ENCODE data around the gene BTBD8.

BTBD8 gene

DNA sequence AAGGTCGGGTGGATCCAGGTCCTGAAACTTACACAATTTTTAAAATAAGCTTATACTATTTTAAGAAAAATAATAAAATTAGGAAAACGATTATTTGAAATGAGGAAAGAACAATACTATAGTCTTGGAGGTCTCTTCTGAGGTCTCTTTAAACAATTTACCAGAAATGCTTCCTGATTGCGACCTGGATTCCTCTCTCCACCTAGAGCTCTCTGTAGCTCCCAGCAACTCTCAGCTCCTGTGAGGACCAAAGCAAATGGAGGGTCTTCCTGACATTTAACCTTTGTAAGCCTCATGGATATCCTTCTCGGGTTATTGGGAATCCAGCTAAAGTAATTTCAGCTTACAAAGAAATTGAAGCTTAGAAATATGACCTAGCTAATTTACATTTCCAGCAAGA, 886 bp downstream of the BTBD8 start:
- H3K36me3 ChIP-seq: no peaks in the 10 kb centered on the region
- H3K4me1 ChIP-seq (ENCODE audit: control insufficient read depth in 1 of 2, insufficient read depth in 1 of 2, low read depth in 1 of 2, low read length in 1 of 2): peaks cover 5 to 12% of the 10 kb centered on the region in 2 experiments
- H3K27me3 ChIP-seq: no peaks in the 10 kb centered on the region
- H3K4me3 ChIP-seq (ENCODE audit: low read depth in 1 of 2, low read length in 1 of 2): peak overlapping the region; percentile 74 to 75
- TF ChIP-seq, protein P1, sequence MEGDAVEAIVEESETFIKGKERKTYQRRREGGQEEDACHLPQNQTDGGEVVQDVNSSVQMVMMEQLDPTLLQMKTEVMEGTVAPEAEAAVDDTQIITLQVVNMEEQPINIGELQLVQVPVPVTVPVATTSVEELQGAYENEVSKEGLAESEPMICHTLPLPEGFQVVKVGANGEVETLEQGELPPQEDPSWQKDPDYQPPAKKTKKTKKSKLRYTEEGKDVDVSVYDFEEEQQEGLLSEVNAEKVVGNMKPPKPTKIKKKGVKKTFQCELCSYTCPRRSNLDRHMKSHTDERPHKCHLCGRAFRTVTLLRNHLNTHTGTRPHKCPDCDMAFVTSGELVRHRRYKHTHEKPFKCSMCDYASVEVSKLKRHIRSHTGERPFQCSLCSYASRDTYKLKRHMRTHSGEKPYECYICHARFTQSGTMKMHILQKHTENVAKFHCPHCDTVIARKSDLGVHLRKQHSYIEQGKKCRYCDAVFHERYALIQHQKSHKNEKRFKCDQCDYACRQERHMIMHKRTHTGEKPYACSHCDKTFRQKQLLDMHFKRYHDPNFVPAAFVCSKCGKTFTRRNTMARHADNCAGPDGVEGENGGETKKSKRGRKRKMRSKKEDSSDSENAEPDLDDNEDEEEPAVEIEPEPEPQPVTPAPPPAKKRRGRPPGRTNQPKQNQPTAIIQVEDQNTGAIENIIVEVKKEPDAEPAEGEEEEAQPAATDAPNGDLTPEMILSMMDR (IDR thresholded peaks at IDR 0.05): no peak
- H3K9me3 ChIP-seq: peaks cover 8% of the 10 kb centered on the region
- no peak overlapping the region for H3K27ac ChIP-seq

GRCh38 chr1:92084651-92085050, 4.5 kb downstream of the BTBD8 start:
- TF ChIP-seq, protein P1 (IDR thresholded peaks at IDR 0.05): no peak
- no peaks in the 10 kb centered on the region for H3K36me3 ChIP-seq
- H3K4me1 ChIP-seq (ENCODE audit: control insufficient read depth in 1 of 2, insufficient read depth in 1 of 2, low read depth in 1 of 2, low read length in 1 of 2): peaks cover 4 to 11% of the 10 kb centered on the region in 2 experiments
- H3K27ac ChIP-seq: no peak overlapping the region
- H3K9me3 ChIP-seq: peaks cover 12% of the 10 kb centered on the region
- no peak overlapping the region for H3K4me3 ChIP-seq (ENCODE audit: low read depth in 1 of 2, low read length in 1 of 2)
- H3K27me3 ChIP-seq: no peaks in the 10 kb centered on the region

- Histone ChIP-seq H3K36me3 (no peaks in the 10 kb centered on the region), H3K9me3 (peaks cover 12% of the 10 kb centered on the region), H3K27ac (no peak overlapping the region), H3K4me1 (ENCODE audit: control insufficient read depth in 1 of 2, insufficient read depth in 1 of 2, low read depth in 1 of 2, low read length in 1 of 2) (peaks cover 0 to 6% of the 10 kb centered on the region in 2 experiments), H3K27me3 (no peaks in the 10 kb centered on the region), H3K4me3 (ENCODE audit: low read depth in 1 of 2, low read length in 1 of 2) (no peak overlapping the region)
- TF ChIP-seq, protein P1 (IDR thresholded peaks at IDR 0.05): no peak
Measured at GRCh38 chr1:92085727-92086126, 5.6 kb downstream of the BTBD8 start.

DNA sequence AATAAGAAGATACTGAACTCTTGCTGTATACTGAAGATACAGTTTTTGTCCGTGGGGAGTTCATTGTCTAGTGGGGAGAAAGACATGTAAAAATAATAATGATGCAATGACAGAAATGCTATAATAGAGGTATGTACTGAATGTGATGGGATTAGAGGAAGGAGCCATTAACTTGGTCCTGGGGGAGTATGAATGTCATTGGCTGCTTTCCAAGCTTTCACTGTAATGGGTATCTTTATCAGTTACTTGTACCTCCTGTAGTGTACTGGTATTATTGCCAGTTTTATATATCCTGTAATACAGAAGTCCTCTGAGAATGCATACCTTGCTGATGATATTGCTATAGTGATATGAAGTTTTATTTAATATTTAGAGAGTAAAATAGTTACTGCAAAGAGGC, 7.4 kb downstream of the BTBD8 start:
- Histone ChIP-seq H3K4me3 (ENCODE audit: low read depth in 1 of 2, low read length in 1 of 2) (no peak overlapping the region), H3K9me3 (peaks cover 12% of the 10 kb centered on the region), H3K27ac (no peak overlapping the region), H3K27me3 (no peaks in the 10 kb centered on the region), H3K4me1 (ENCODE audit: control insufficient read depth in 1 of 2, insufficient read depth in 1 of 2, low read depth in 1 of 2, low read length in 1 of 2) (no peaks in the 10 kb centered on the region), H3K36me3 (no peaks in the 10 kb centered on the region)
- TF ChIP-seq, protein P1 (IDR thresholded peaks at IDR 0.05): no peak

- no peaks in the 10 kb centered on the region for H3K36me3 ChIP-seq
- TF ChIP-seq, protein P1 (IDR thresholded peaks at IDR 0.05): no peak
- H3K4me3 ChIP-seq (ENCODE audit: low read depth in 1 of 2, low read length in 1 of 2): no peak overlapping the region
Measured at GRCh38 chr1:92091625-92092024, 11.5 kb downstream of the BTBD8 start.

GRCh38 chr1:92094090-92094489, 13.9 kb downstream of the BTBD8 start:
- Histone ChIP-seq H3K27ac (no peak overlapping the region), H3K9me3 (no peaks in the 10 kb centered on the region), H3K4me1 (ENCODE audit: control insufficient read depth in 1 of 2, insufficient read depth in 1 of 2, low read depth in 1 of 2, low read length in 1 of 2) (peaks cover 12% of the 10 kb centered on the region in 2 experiments), H3K4me3 (ENCODE audit: low read depth in 1 of 2, low read length in 1 of 2) (no peak overlapping the region), H3K36me3 (no peaks in the 10 kb centered on the region), H3K27me3 (no peaks in the 10 kb centered on the region)
- TF ChIP-seq, protein P1 (IDR thresholded peaks at IDR 0.05): no peak

More at GRCh38 chr1:92091625-92092024, 11.5 kb downstream of the BTBD8 start:
- Histone ChIP-seq H3K9me3 (no peaks in the 10 kb centered on the region), H3K27ac (no peak overlapping the region), H3K27me3 (no peaks in the 10 kb centered on the region), H3K4me1 (ENCODE audit: control insufficient read depth in 1 of 2, insufficient read depth in 1 of 2, low read depth in 1 of 2, low read length in 1 of 2) (peaks cover 11 to 12% of the 10 kb centered on the region in 2 experiments)

All from neutrophil (primary cell).